IMR-90 (cell line): ENCODE results near the gene FOXL3. TPM values are rescaled to one million over a fixed set of nuclear protein-coding genes. Genes with fewer than 3 reads are reported as not detected.

ENCODE experiments used
- ATAC-seq: fragments of 200-7000 bp; cut with Tn5 transposase; 2 replicates; pipeline ENCODE4 v1.9.1; 2020; ENCODE audit warnings: low read depth, mild to moderate bottlenecking, moderate library complexity
- BruUV-seq: library from RNA; stranded (reverse); fragments of 400-500 nt; replicated peaks from 2 replicates; lab custom pipeline; 2021; lab: Mats Ljungman, UMichigan
- CTCF ChIA-PET: fragments of 300-600 bp; formaldehyde crosslinking; extraction: SDS; loops from one replicate; lab custom pipeline; 2021; ENCODE audit warnings: antibody characterized with exemption; lab: Yijun Ruan, JAX
- POLR2A ChIA-PET: fragments of 300-600 bp; sonication (Branson Sonifier 250); formaldehyde crosslinking; loops from one replicate; lab custom pipeline; 2022; ENCODE audit warnings: antibody characterized with exemption; ENCODE audit not compliant: unreplicated experiment; lab: Charles Lee
- DNase-seq: peaks from one replicate; pipeline ENCODE4 v3.0.0; 2013
- H2AFZ ChIP-seq: replicated peaks from 2 replicates; pipeline ENCODE3; 2013; ENCODE audit warnings: low read length, mild to moderate bottlenecking; ENCODE audit not compliant: poor library complexity
- H2AK5ac ChIP-seq: 2 replicates; pipeline ENCODE4 v1.6.1; 2013; ENCODE audit warnings: low read depth, low read length, inconsistent platforms
- H2AK9ac ChIP-seq: replicated peaks from 2 replicates; pipeline ENCODE3; 2013; ENCODE audit warnings: mild to moderate bottlenecking, low read depth, low read length, moderate library complexity; ENCODE audit not compliant: poor library complexity
- H2BK120ac ChIP-seq: 2 replicates; pipeline ENCODE4 v1.6.1; 2013; ENCODE audit warnings: low read depth, low read length, inconsistent platforms
- H2BK15ac ChIP-seq: 3 replicates; pipeline ENCODE4 v1.6.1; 2013; ENCODE audit warnings: low read depth, low read length, inconsistent platforms
- H2BK20ac ChIP-seq: 2 replicates; pipeline ENCODE4 v1.6.1; 2013; ENCODE audit warnings: low read depth, mild to moderate bottlenecking, inconsistent platforms, low read length, moderate library complexity
- H2BK5ac ChIP-seq: 2 replicates; pipeline ENCODE4 v1.6.1; 2013; ENCODE audit warnings: mild to moderate bottlenecking, low read depth, low read length, inconsistent platforms; ENCODE audit not compliant: poor library complexity, severe bottlenecking
- H3K14ac ChIP-seq: replicated peaks from 2 replicates; pipeline ENCODE4 v1.6.1; 2013; ENCODE audit warnings: low read depth, low read length, inconsistent platforms
- H3K18ac ChIP-seq: 2 replicates; pipeline ENCODE4 v1.6.1; 2013; ENCODE audit warnings: low read depth, low read length, control low read depth
- H3K23ac ChIP-seq: 2 replicates; pipeline ENCODE4 v1.6.1; 2013; ENCODE audit warnings: low read depth, low read length, inconsistent platforms
- H3K27ac ChIP-seq: 2 replicates; pipeline ENCODE4 v1.5.1; 2013; ENCODE audit warnings: mild to moderate bottlenecking, control low read depth, low read length; ENCODE audit not compliant: insufficient read depth
- H3K27me3 ChIP-seq: 2 replicates; pipeline ENCODE4 v1.6.1; 2013; ENCODE audit warnings: low read length; ENCODE audit not compliant: control insufficient read depth, insufficient read depth
- H3K36me3 ChIP-seq: 2 replicates; pipeline ENCODE4 v1.6.1; 2013; ENCODE audit warnings: low read length, mixed read lengths; ENCODE audit not compliant: control insufficient read depth, insufficient read depth
- H3K4ac ChIP-seq: 2 replicates; pipeline ENCODE4 v1.6.1; 2013; ENCODE audit warnings: low read depth, low read length, inconsistent platforms
- H3K4me1 ChIP-seq: 2 replicates; pipeline ENCODE4 v1.6.1; 2013; ENCODE audit warnings: low read length, mixed read lengths; ENCODE audit not compliant: control insufficient read depth, insufficient read depth
- H3K4me2 ChIP-seq: 2 replicates; pipeline ENCODE4 v1.6.1; 2013; ENCODE audit warnings: low read depth, mild to moderate bottlenecking, control low read depth, low read length, moderate library complexity
- H3K4me3 ChIP-seq: 2 replicates; pipeline ENCODE4 v1.5.1; 2013; ENCODE audit warnings: low read depth, mild to moderate bottlenecking, control low read depth, low read length, moderate library complexity; ENCODE audit not compliant: insufficient read depth
- H3K56ac ChIP-seq: 2 replicates; pipeline ENCODE4 v1.6.1; 2013; ENCODE audit warnings: low read length, inconsistent platforms; ENCODE audit not compliant: insufficient read depth; ENCODE audit errors: extremely low read depth
- H3K79me1 ChIP-seq, 2 experiments: 2 replicates each; pipeline ENCODE4 v1.6.1; 2013; ENCODE audit warnings: low read length in 2 of 2, inconsistent platforms in 1 of 2, low read depth in 1 of 2
- H3K9ac ChIP-seq: 2 replicates; pipeline ENCODE4 v1.6.1; 2013; ENCODE audit warnings: low read depth, low read length, control low read depth
- H3K9me1 ChIP-seq: 2 replicates; pipeline ENCODE4 v1.6.1; 2013; ENCODE audit warnings: low read length, inconsistent platforms; ENCODE audit not compliant: insufficient read depth
- H3K9me3 ChIP-seq: 2 replicates; pipeline ENCODE4 v1.6.1; 2013; ENCODE audit warnings: low read length; ENCODE audit not compliant: control insufficient read depth, insufficient read depth
- H4K20me1 ChIP-seq: 2 replicates; pipeline ENCODE4 v1.6.1; 2013; ENCODE audit warnings: low read length, inconsistent platforms; ENCODE audit not compliant: insufficient read depth
- H4K5ac ChIP-seq: 2 replicates; pipeline ENCODE4 v1.6.1; 2013; ENCODE audit warnings: mild to moderate bottlenecking, low read depth, low read length, control low read depth
- H4K8ac ChIP-seq, 2 experiments: 2 replicates each; pipeline ENCODE4 v1.6.1; 2013; ENCODE audit warnings: low read depth in 2 of 2, low read length in 2 of 2, control low read depth in 1 of 2, inconsistent platforms in 1 of 2
- H4K91ac ChIP-seq: 2 replicates; pipeline ENCODE4 v1.6.1; 2013; ENCODE audit warnings: low read depth, low read length, inconsistent platforms; ENCODE audit not compliant: insufficient read depth
- BHLHE40 ChIP-seq: fragments of 150-350 bp; IDR thresholded peaks from 2 replicates; pipeline ENCODE4 v1.6.1; 2016; ENCODE audit warnings: mild to moderate bottlenecking, low read depth, low read length
- CHD1 ChIP-seq: IDR thresholded peaks from 2 replicates; pipeline ENCODE4 v1.6.1; 2012; ENCODE audit warnings: low read depth, low read length, improper control_type of control experiment
- CTCF ChIP-seq: conservative IDR thresholded peaks from 2 replicates; pipeline ENCODE4 v1.5.1; 2012; ENCODE audit warnings: mild to moderate bottlenecking, low read depth, low read length, improper control_type of control experiment
- MAZ ChIP-seq: IDR thresholded peaks from 2 replicates; pipeline ENCODE4 v1.6.1; 2012; ENCODE audit warnings: low read depth, mild to moderate bottlenecking, low read length, improper control_type of control experiment, moderate library complexity, borderline replicate concordance
- RAD21 ChIP-seq: IDR thresholded peaks from 2 replicates; pipeline ENCODE4 v1.6.1; 2012; ENCODE audit warnings: low read length, improper control_type of control experiment
- RCOR1 ChIP-seq: IDR thresholded peaks from 2 replicates; pipeline ENCODE4 v1.6.1; 2012; ENCODE audit warnings: mild to moderate bottlenecking, low read length, improper control_type of control experiment; ENCODE audit not compliant: insufficient replicate concordance
- RFX5 ChIP-seq: IDR thresholded peaks from 2 replicates; pipeline ENCODE4 v1.8.0; 2012; ENCODE audit warnings: low read depth, mild to moderate bottlenecking, low read length, moderate library complexity
- SMC3 ChIP-seq: fragments of 150-350 bp; IDR thresholded peaks from 2 replicates; pipeline ENCODE4 v1.6.1; 2016; ENCODE audit warnings: low read depth, mild to moderate bottlenecking, antibody characterized with exemption, low read length, moderate library complexity
- WGBS, 2 experiments: methylation state at CpG; one replicate each; pipeline versions ENCODE4 v1.1.5 to v1.1.7; 2013; ENCODE audit warnings: missing lambda C conversion rate in 2 of 2; ENCODE audit not compliant: insufficient read length in 1 of 2; ENCODE audit errors: extremely low coverage in 2 of 2; 5-methylcytosine and 5-hydroxymethylcytosine counted together
- dilution Hi-C: fragments of 300-500 bp; cut with HindIII; formaldehyde crosslinking; loops from one replicate; pipeline ENCODE4 v1.14.3; 2018; ENCODE audit warnings: low sequenced_read_pairs; ENCODE audit not compliant: unreplicated experiment
- in situ Hi-C: fragments of 300-500 bp; cut with MboI; formaldehyde crosslinking; loops from 3 replicates; pipeline ENCODE4 v1.14.3; 2019; ENCODE audit warnings: low sequenced_read_pairs, inconsistent platforms, mixed read lengths
- intact Hi-C: fragments of 100-400 bp; cut with micrococcal nuclease; formaldehyde crosslinking; loops from 2 replicates; pipeline ENCODE4 v1.10.0; 2022
- polyA plus RNA-seq, 3 experiments: library from polyadenylated mRNA; depleted of rRNA; stranded (reverse); fragments of >200 nt; gene quantifications; 2 replicates each; pipeline ENCODE4 v1.2.3, GENCODE V29; 2012; ENCODE audit warnings: low replicate concordance in 1 of 3
- total RNA-seq: library from RNA; depleted of rRNA; stranded (reverse); fragments of >200 nt; gene quantifications from 2 replicates; pipeline ENCODE4 v1.2.3, GENCODE V29; 2012
- TF ChIP-seq, protein P1 (sequence below): fragments of 150-350 bp; IDR thresholded peaks from 2 replicates; pipeline ENCODE4 v1.6.1; 2017; ENCODE audit warnings: mild to moderate bottlenecking, antibody characterized with exemption, low read length, low read depth
- TF ChIP-seq, protein P2 (sequence below): fragments of 150-350 bp; IDR thresholded peaks from 2 replicates; pipeline ENCODE4 v1.6.1; 2016; ENCODE audit warnings: low read depth, mild to moderate bottlenecking, low read length, moderate library complexity, borderline replicate concordance

Gene FOXL3
- total and polyA plus RNA-seq, 2 of the 4 experiments (the other 2 are of a cell fraction): not detected

- Histone ChIP-seq H4K5ac (no peak overlapping the region), H2BK5ac (no peak overlapping the region), H4K20me1 (no peaks in the 10 kb centered on the region), H3K18ac (no peak overlapping the region), H3K79me1 (no peaks in the 10 kb centered on the region), H3K27me3 (no peaks in the 10 kb centered on the region), H4K91ac (no peak overlapping the region), H2AK9ac (no peak overlapping the region), H2BK15ac (no peak overlapping the region), H3K4ac (no peak overlapping the region), H3K4me3 (no peak overlapping the region), H3K4me1 (no peaks in the 10 kb centered on the region), H2BK120ac (no peak overlapping the region), H2BK20ac (no peak overlapping the region), H3K27ac (no peak overlapping the region), H2AK5ac (no peak overlapping the region), H3K14ac (no peak overlapping the region), H3K36me3 (peaks cover 92% of the 10 kb centered on the region), H3K23ac (no peak overlapping the region), H3K56ac (no peak overlapping the region), H3K9ac (no peak overlapping the region), H3K4me2 (no peak overlapping the region), H4K8ac (no peak overlapping the region), H3K9me3 (peaks cover 19% of the 10 kb centered on the region), H2AFZ (no peak overlapping the region), H3K9me1 (no peaks in the 10 kb centered on the region)
- in situ Hi-C loops: no loop called here
- no TSS peak for BruUV-seq
- 98% methylated on average over 16 of the region's 29 CpGs; no CpG with 5 or more reads in 1 of the 2 experiments for WGBS, 2 experiments
- intact Hi-C loops: no loop called here
- no peak for ATAC-seq
- ChIA-PET POLR2A (no interaction called here), CTCF (no interaction called here)
- dilution Hi-C loops: no loop called here
- DNase-seq: no peak
- no peak for TF ChIP-seq BHLHE40
- TF ChIP-seq CTCF: no peak
- no peak for TF ChIP-seq MAZ
- TF ChIP-seq, protein P1, sequence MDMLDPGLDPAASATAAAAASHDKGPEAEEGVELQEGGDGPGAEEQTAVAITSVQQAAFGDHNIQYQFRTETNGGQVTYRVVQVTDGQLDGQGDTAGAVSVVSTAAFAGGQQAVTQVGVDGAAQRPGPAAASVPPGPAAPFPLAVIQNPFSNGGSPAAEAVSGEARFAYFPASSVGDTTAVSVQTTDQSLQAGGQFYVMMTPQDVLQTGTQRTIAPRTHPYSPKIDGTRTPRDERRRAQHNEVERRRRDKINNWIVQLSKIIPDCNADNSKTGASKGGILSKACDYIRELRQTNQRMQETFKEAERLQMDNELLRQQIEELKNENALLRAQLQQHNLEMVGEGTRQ: no peak
- no peak for TF ChIP-seq SMC3
- no peak for TF ChIP-seq CHD1
- TF ChIP-seq RAD21: no peak
- TF ChIP-seq, protein P2, sequence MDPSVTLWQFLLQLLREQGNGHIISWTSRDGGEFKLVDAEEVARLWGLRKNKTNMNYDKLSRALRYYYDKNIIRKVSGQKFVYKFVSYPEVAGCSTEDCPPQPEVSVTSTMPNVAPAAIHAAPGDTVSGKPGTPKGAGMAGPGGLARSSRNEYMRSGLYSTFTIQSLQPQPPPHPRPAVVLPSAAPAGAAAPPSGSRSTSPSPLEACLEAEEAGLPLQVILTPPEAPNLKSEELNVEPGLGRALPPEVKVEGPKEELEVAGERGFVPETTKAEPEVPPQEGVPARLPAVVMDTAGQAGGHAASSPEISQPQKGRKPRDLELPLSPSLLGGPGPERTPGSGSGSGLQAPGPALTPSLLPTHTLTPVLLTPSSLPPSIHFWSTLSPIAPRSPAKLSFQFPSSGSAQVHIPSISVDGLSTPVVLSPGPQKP: no peak
- no peak for TF ChIP-seq RCOR1
- no peak for TF ChIP-seq RFX5
Measured at GRCh38 chr7:256981-257646, 32.9 kb upstream of the FOXL3 start.
